ENCODE data around the gene SPTBN4. TPM values are rescaled to one million over a fixed set of nuclear protein-coding genes. Genes with fewer than 3 reads are reported as not detected.
"Not testable (repeated sequence)": the region's sequence is repeated elsewhere in the genome, so short reads cannot be mapped to it uniquely, and the experiment has no call there.

Gene SPTBN4
- total RNA-seq, 2 experiments from 2014 or later, result 1.3 to 2.3 TPM

DNA sequence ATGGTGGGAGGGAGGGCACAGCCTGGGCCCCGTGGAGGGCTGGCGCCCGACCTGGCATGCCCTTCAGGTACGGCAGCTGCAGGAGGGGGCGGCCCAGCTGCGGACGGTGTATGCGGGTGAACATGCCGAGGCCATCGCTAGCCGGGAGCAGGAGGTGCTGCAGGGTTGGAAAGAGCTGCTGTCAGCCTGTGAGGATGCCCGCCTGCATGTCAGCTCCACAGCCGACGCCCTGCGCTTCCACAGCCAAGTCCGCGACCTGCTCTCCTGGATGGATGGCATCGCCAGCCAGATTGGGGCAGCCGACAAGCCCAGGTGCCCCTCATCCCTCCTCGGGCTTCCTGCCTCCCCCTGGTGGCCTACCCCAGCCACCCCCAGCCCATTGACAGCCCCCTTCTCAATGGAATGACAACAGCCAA lies 93.3 kb downstream of the SPTBN4 start:
- ATAC-seq, result no peak
- TF ChIP-seq, protein P1, sequence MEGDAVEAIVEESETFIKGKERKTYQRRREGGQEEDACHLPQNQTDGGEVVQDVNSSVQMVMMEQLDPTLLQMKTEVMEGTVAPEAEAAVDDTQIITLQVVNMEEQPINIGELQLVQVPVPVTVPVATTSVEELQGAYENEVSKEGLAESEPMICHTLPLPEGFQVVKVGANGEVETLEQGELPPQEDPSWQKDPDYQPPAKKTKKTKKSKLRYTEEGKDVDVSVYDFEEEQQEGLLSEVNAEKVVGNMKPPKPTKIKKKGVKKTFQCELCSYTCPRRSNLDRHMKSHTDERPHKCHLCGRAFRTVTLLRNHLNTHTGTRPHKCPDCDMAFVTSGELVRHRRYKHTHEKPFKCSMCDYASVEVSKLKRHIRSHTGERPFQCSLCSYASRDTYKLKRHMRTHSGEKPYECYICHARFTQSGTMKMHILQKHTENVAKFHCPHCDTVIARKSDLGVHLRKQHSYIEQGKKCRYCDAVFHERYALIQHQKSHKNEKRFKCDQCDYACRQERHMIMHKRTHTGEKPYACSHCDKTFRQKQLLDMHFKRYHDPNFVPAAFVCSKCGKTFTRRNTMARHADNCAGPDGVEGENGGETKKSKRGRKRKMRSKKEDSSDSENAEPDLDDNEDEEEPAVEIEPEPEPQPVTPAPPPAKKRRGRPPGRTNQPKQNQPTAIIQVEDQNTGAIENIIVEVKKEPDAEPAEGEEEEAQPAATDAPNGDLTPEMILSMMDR (IDR thresholded peaks at IDR 0.05), result no peak

DNA sequence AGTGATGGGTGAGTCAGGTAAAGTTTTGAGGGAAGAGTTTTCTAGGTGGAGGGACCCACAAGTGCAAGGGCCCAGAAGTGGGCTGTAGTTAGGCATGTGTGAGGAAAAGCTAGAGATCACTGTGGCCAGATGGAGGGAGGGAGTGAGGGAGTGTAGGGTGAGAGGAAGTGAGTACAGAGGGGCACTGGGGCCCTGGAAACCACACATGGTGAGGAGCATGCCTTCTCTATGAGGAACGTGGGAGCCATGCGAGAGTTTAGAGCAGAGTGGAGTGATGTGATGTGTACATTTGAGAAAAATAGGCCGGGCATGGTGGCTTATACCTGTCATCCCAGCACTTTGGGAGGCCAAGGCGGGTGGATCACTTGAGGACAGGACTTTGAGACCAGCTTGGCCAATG lies 95.1 kb downstream of the SPTBN4 start:
- Mint-ChIP-seq H3K4me3 (no peak overlapping the region), H3K9me3 (no peaks in the 10 kb centered on the region), H3K4me1 (ENCODE audit: low read depth) (peaks cover 9% of the 10 kb centered on the region), H3K27me3 (peaks cover 27% of the 10 kb centered on the region), H3K36me3 (ENCODE audit: low read depth) (no peaks in the 10 kb centered on the region), H3K27ac (no peak overlapping the region)
- DNase-seq, result no peak
- intact Hi-C loops (cut with micrococcal nuclease), result no loop called here
- TF ChIP-seq, protein P1 (IDR thresholded peaks at IDR 0.05), result no peak
- ATAC-seq, result no peak
- CTCF ChIA-PET, result interaction anchor here (1.2 to 1.5 kb wide), 3 partner anchors 9 to 97 kb away, joined by 3 to 4 read pairs (median 3); no protein-coding TSS in a partner anchor
- POLR2A ChIA-PET, result no interaction called here

More for the DNA sequence above, 93.3 kb downstream of the SPTBN4 start:
- intact Hi-C loops (cut with micrococcal nuclease), result no loop called here
- CTCF ChIA-PET, result interaction anchor here (1.0 to 1.8 kb wide), 3 partner anchors 39 to 255 kb away, joined by 3 to 5 read pairs (median 3); no protein-coding TSS in a partner anchor
- Mint-ChIP-seq H3K4me3 (no peak overlapping the region), H3K27ac (no peak overlapping the region), H3K36me3 (ENCODE audit: low read depth) (no peaks in the 10 kb centered on the region), H3K4me1 (ENCODE audit: low read depth) (peaks cover 9% of the 10 kb centered on the region), H3K27me3 (peaks cover 15% of the 10 kb centered on the region), H3K9me3 (no peaks in the 10 kb centered on the region)
- DNase-seq, result no peak
- POLR2A ChIA-PET, result interaction anchor here (1.6 kb wide), 1 partner anchor 11 kb away, joined by 4 read pairs; no protein-coding TSS in a partner anchor

DNA sequence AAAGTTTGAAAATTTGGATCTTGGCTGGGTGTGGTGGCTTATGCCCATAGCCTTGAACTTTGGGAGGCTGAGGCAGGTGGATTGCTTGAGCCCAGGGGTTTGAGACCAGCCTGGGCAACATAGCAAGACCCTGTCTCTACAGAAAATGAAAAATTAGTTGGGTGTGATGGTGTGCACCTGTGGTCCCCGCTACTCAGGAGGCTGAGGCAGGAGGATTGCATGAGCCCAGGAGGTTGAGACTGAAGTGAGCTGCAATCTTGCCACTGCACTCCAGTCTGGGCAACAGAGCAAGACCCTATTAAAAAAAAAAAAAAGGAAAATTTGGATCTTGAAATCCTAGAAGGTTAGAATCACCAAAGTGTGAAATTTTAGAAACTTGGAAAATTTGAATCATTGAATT lies 97.7 kb downstream of the SPTBN4 start:
- H3K27ac Mint-ChIP-seq; DNase-seq; CTCF ChIA-PET; intact Hi-C loops (cut with micrococcal nuclease); ATAC-seq; H3K4me1 Mint-ChIP-seq (ENCODE audit: low read depth); H3K9me3 Mint-ChIP-seq; POLR2A ChIA-PET; H3K36me3 Mint-ChIP-seq (ENCODE audit: low read depth); H3K4me3 Mint-ChIP-seq: not testable (repeated sequence)
- peaks cover 44% of the 10 kb centered on the region for H3K27me3 Mint-ChIP-seq

DNA sequence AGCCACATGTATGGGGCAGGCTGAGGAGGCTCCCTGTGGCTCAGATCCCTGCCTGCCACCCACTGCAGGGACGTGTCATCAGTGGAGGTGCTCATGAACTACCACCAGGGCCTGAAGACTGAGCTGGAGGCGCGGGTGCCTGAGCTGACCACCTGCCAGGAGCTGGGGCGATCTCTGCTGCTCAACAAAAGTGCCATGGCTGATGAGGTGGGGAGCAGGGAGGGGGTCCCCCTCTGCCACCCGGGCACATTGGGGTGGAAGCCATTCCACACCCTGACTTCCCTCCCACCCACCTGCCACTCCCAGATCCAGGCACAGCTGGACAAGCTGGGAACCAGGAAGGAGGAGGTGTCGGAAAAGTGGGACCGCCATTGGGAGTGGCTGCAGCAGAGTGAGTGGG lies 98.6 kb downstream of the SPTBN4 start:
- Mint-ChIP-seq H3K4me3 (no peak overlapping the region), H3K9me3 (no peaks in the 10 kb centered on the region), H3K36me3 (ENCODE audit: low read depth) (no peaks in the 10 kb centered on the region), H3K4me1 (ENCODE audit: low read depth) (peaks cover 8% of the 10 kb centered on the region), H3K27me3 (peaks cover 41% of the 10 kb centered on the region), H3K27ac (no peak overlapping the region)
- TF ChIP-seq, protein P1 (IDR thresholded peaks at IDR 0.05), result no peak
- intact Hi-C loops (cut with micrococcal nuclease), result no loop called here
- POLR2A ChIA-PET, result interaction anchor here (0.6 kb wide), 1 partner anchor 32 kb away, joined by 3 read pairs; no protein-coding TSS in a partner anchor
- DNase-seq (no peak), ATAC-seq (no peak)
- CTCF ChIA-PET, result no interaction called here

DNA sequence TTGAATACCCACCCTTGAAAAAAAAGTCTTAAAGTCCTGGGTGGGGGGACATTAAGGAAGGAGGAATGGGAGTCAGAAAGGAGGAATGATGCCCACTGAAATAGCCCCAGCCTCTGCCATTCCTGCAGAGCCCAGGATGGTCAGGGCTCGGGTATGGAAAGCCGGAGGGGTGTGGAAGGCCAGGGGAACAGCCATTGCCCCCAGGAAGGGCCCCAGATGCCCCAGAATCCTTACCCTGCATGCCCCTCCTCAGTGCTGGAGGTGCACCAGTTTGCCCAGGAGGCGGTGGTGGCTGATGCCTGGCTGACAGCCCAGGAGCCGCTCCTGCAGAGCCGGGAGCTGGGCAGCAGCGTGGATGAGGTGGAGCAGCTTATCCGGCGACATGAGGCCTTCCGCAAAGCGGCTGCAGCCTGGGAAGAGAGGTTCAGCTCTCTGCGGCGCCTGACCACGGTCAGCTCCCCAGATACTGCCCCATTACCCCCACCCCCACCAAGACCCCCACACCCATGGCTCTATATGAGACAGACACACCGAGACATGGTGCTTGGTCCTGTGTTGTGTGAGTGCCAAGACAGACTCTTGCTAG lies 99.2 kb downstream of the SPTBN4 start:
- no peak overlapping the region for H3K4me3 Mint-ChIP-seq
- POLR2A ChIA-PET, result no interaction called here
- no peak for ATAC-seq

More for the DNA sequence above, 99.2 kb downstream of the SPTBN4 start:
- DNase-seq, result no peak
- TF ChIP-seq, protein P1 (IDR thresholded peaks at IDR 0.05), result no peak
- Mint-ChIP-seq H3K27ac (no peak overlapping the region), H3K9me3 (no peaks in the 10 kb centered on the region), H3K4me1 (ENCODE audit: low read depth) (peaks cover 13% of the 10 kb centered on the region), H3K36me3 (ENCODE audit: low read depth) (no peaks in the 10 kb centered on the region), H3K27me3 (peaks cover 41% of the 10 kb centered on the region)
- intact Hi-C loops (cut with micrococcal nuclease), result no loop called here
- CTCF ChIA-PET, result no interaction called here

All from activated CD8-positive, alpha-beta T cell treated with anti-CD3 and anti-CD28 coated beads for 36 hours (primary cell).